ENCODE results near the gene CATSPERZ. TPM values are rescaled to one million over a fixed set of nuclear protein-coding genes. Genes with fewer than 3 reads are reported as not detected.

The CATSPERZ gene
- total RNA-seq, 1 donor from 2014 or later: not detected

GRCh38 chr11:64339286-64339685, 39.1 kb downstream of the CATSPERZ start:
- Mint-ChIP-seq H3K27ac (no peak overlapping the region), H3K4me1 (peaks cover 18% of the 10 kb centered on the region), H3K4me3 (no peak overlapping the region), H3K9me3 (no peaks in the 10 kb centered on the region), H3K36me3 (no peaks in the 10 kb centered on the region), H3K27me3 (ENCODE audit: low read depth) (peaks cover 3% of the 10 kb centered on the region)
- no peak for TF ChIP-seq CTCF (IDR thresholded peaks at IDR 0.05; ENCODE audit: unreplicated experiment)
- DNase-seq (ENCODE audit: low spot score in 2 of 2, unreplicated experiment in 2 of 2): no peak

DNA sequence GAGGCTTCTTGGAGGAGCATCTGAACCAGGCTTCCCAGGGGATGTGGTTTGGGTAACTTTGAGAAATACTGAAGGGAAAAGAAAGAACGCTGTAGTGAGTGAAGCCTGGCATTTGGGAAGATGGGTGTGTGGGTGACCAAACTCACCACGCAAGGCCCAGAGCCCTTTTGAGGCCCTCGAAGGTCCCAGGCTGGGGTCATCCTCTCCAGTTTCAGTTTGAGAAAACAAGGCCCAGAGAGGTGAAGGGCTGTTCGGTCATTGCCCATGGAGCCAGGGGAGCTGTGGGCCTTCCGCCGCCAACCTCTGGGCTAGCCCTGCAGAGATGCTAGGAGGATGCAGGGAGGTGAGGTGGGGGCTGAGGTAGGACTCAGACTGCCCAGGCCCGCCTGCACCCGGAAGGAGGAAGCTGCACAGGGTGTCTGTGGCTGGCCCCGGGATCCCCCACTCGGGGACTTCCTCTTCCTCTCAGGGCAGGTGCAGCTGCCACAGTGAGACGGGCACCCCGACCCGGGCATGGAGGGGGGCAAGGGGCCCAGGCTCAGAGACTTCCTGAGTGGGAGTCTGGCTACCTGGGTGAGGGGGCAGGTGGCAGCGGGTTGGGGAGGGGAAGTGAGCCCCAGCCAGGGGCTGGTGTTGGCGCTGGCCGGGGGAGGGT, 39.7 kb downstream of the CATSPERZ start, which contains the start of gene CCDC88B:
Gene CCDC88B (plus strand): TSS at position 451 of the 655 bp plus-strand sequence. CDS start 63 bp downstream, at position 514.
- peak within 1 kb of the TSS; percentile 63 for H3K4me3 Mint-ChIP-seq
- H3K4me1 Mint-ChIP-seq: peaks cover 17% of the 10 kb centered on the region
- DNase-seq (ENCODE audit: low spot score in 2 of 2, unreplicated experiment in 2 of 2): no peak
- H3K36me3 Mint-ChIP-seq: no peaks in the 10 kb centered on the region
- H3K27ac Mint-ChIP-seq: no peak within 1 kb of the TSS
- peaks cover 3% of the 10 kb centered on the region for H3K27me3 Mint-ChIP-seq (ENCODE audit: low read depth)
- no peak for TF ChIP-seq CTCF (IDR thresholded peaks at IDR 0.05; ENCODE audit: unreplicated experiment)
- H3K9me3 Mint-ChIP-seq: no peaks in the 10 kb centered on the region

- Mint-ChIP-seq H3K9me3 (no peaks in the 10 kb centered on the region), H3K27ac (no peak overlapping the region), H3K4me1 (peaks cover 13% of the 10 kb centered on the region), H3K4me3 (peak overlapping the region; percentile 63), H3K36me3 (no peaks in the 10 kb centered on the region), H3K27me3 (ENCODE audit: low read depth) (peaks cover 3% of the 10 kb centered on the region)
- DNase-seq (ENCODE audit: low spot score in 2 of 2, unreplicated experiment in 2 of 2): peak in 1 of 2 experiments; percentile 74
- TF ChIP-seq CTCF (IDR thresholded peaks at IDR 0.05; ENCODE audit: unreplicated experiment): no peak
These were observed 40.6 kb downstream of the CATSPERZ start for GRCh38 chr11:64340671-64341335.

- H3K4me1 Mint-ChIP-seq: peaks cover 13% of the 10 kb centered on the region
These were observed 41.3 kb downstream of the CATSPERZ start for GRCh38 chr11:64341429-64341828.

More at GRCh38 chr11:64341429-64341828, 41.3 kb downstream of the CATSPERZ start:
- DNase-seq (ENCODE audit: low spot score in 2 of 2, unreplicated experiment in 2 of 2): no peak
- no peaks in the 10 kb centered on the region for H3K9me3 Mint-ChIP-seq
- H3K36me3 Mint-ChIP-seq: no peaks in the 10 kb centered on the region
- no peak overlapping the region for H3K27ac Mint-ChIP-seq
- H3K4me3 Mint-ChIP-seq: peak overlapping the region; percentile 63
- peaks cover 3% of the 10 kb centered on the region for H3K27me3 Mint-ChIP-seq (ENCODE audit: low read depth)
- TF ChIP-seq CTCF (IDR thresholded peaks at IDR 0.05; ENCODE audit: unreplicated experiment): no peak
